Myocyte (in vitro differentiated cells): ENCODE measurements around the gene MAN1A2. TPM values are rescaled to one million over a fixed set of nuclear protein-coding genes. Genes with fewer than 3 reads are reported as not detected.
"Not testable (repeated sequence)": the region's sequence is repeated elsewhere in the genome, so short reads cannot be mapped to it uniquely, and the experiment has no call there.

Source experiments
- DNase-seq: peaks from one replicate; pipeline ENCODE4 v3.0.0-alpha.2; 2012; ENCODE audit warnings: low read depth
- polyA plus RNA-seq: library from polyadenylated mRNA; unstranded; fragments of >200 nt; gene quantifications from one replicate; pipeline ENCODE4 v1.2.1, GENCODE V29; 2012; ENCODE audit warnings: missing spikeins
- total RNA-seq: library from RNA; depleted of rRNA; stranded (reverse); fragments of >200 nt; gene quantifications from 2 replicates; pipeline ENCODE4 v1.2.3, GENCODE V29; 2014

Gene MAN1A2
- 39.8 and 46.0 TPM in 2 replicates for total RNA-seq
- 16.7 TPM for polyA plus RNA-seq

DNA sequence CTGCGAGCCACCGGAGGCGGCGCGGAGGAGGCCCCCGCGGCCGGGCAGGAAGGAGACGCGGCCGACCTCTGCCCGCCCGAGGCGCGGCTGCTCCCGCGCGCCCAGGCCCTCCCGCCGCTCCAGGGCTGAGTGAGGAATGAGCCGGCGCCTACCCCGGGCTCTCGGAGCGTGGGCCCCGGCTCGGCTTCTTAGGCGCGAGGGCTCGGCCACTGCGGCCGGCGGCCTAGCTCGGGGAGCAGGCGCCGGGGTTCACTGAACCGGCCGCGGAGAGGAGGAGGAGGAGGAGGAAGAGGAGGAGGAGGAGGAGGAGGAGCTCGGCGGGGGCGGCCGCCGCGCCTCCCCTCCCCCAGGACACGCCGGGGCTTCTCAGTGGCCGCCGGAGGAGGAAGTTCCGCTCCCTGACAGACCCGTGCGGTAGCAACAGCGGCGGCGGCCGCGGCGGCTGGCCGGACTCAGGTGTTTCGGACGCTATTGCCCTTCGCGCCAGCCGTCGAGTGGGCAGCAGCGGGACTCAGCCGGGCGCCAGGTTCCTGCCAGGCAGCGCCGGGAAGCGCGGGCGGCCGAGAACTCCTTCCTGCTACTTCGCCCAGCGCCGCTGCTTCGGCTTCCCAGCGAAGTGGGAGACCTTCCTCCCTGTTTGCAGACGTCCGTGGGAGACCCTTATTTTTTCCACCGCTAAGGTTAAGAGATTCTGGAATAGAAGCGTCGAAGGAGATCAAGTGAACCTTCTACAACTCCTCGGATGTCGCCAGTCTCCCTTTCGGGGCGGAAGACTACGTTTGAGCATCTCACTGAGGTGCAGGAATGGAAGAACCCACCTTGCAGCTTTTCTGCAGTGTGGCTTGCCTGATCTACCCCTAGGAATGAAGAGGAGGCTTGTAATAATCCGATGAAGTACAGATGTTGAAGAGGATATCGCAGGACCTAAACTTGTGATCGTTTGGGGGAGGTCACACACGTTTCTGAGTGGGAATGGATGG is at the start of gene MAN1A2:
Gene MAN1A2 (plus strand): TSS at position 404 of the 980 bp plus-strand sequence. CDS start 735 bp downstream, outside the sequence.
- DNase-seq = peak; percentile 79

DNA sequence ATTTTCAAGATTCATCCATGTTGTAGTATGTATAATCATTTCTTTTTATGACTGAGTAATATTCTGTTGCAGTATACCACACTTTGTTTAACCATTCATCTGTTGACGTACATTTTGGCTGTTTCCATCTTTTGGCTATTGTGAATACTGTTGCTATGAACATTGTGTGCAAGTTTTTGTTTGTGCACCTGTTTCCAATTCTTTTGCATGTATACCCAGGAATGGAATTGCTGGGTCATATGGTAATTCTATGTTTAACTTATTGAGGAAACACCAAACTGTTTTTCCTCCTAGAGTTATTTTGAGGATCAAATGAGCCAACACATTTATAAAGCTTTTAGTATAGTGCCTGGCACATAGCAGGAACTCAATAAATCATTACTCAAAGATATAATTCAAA is 49.2 kb upstream of the MAN1A2 start:
- peak; percentile 12 for DNase-seq

DNA sequence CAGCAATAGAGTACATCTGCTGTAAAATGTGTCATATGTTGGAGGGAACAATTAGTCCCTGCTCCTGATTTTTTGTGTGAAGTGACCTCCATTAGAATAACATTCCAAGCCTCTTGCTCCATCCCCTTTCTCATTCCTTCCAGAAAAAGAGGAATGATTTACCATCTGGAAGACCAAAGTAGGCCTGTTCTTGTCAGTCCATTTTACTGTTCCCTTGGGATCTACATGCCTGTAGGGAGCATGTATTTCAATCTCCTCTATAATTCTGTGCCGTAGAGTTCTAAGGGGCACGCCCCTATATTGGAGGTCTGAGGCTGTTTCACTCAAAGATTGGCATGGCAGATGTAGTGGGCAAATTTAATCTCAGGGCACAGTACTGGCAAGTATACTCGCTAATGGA is 48.8 kb upstream of the MAN1A2 start:
- DNase-seq = peak; percentile 72

DNA sequence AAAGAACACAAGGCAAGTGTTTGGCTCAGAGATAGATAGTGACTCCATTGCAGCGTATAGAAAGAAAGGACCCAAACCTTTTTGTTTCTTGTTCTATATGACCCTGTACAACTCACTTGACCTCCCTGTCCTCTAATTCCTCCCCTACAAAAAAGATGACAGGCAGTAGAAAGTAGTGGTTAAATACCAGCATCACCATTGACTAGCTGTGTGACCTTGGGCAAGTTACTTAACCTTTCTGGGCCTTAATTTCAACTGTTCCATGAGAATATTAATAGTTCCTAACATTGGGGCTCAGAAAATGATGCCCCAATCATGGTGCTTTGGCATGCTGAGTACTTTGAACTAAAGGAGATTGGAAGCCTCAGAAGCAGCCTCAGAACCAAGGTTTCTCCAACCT is 46.7 kb upstream of the MAN1A2 start:
- DNase-seq = no peak

DNA sequence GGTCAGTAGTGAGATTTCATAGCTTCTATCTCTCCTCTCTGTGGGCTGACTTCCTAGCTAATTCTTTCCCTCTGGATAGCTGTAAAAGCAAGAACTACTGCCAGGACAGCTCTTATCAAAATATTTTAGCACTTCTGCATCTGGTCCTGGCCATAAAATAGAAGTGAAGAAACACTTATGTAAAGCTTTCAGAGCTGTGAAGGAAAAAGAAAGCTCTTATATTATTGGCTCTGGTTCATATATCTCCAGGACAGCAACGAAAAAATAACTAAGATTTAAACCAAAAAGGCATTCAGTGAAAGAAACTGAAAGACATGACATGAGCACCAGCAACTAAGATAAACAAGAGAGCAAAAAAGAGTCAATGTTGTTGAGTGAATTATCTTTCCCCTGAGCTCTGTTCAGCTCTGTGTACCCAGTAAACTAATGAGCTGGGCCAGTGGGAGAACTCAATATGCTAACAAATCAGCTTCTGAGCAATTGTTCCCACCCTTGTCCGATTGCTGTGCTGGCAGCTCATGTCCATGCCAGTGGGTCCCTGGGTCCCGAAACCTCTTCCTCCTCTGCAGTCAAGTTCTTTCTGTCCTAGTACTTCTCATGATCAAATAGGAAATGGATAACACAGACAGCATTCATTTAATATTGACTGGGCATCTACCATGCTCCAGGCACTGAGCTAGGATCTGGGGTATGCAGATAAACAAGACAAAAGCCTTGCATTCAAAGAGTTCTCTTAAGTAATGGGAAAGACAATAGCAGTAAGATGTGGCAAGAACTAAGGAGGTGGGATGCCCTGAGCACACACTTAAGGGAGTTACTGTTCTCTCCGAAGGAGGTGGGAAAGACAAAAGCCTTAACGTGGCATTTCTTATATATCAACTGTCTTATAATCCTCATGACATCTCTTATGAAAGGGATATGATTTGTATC is 45.3 kb upstream of the MAN1A2 start:
- DNase-seq = no peak

DNA sequence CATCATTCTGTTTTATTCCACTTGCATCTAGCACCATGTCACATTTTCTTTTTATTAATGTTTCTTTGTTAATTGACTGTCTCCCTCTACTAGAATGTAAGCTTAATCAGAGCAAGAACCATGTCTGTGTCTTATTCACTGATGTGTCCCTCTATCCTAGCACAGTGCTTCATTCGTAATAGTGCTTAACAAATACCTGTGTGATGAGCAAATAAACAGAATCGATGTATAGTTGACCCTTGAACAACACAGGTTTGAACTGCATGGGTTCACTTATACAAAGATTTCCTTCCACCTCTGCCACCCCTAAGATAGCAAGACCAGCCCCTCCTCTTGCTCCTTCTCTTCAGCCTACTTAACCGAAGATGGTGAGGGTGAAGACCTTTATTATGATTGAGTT is 42.9 kb upstream of the MAN1A2 start:
- no peak for DNase-seq

DNA sequence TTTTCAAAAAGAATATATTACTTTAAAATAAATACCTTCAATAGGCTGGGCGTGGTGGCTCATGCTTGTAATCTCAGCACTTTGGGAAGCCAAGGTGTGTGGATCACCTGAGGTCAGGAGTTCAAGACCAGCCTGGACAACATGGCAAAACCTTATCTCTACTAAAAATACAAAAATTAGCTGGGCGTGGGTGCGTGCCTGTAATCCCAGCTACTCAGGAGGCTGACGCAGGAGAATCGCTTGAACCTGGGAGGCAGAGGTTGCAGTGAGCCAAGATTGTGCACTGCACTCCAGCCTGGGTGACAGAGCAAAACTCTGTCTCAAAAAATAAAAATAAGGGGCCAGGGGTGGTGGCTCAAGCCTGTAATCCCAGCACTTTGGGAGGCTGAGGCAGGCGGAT is 41.2 kb upstream of the MAN1A2 start:
- not testable (repeated sequence) for DNase-seq

DNA sequence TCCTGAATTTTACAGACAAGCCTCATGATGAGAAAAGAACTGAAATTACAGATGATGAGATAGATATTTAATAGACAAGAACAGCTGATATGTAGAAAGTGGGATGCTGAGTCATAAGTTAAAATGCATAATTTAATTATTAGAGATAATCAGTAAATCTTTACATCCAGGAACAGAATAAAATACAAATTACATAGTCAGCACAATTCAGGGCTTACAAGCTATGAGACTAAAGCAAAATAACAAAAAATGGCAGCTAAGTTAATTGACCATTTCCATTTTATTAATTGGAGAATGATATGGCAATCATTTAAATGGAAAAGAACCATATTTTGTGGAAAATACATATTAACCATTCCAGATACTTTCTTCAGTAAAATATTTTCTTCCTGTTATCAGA is 40.2 kb upstream of the MAN1A2 start:
- no peak for DNase-seq

DNA sequence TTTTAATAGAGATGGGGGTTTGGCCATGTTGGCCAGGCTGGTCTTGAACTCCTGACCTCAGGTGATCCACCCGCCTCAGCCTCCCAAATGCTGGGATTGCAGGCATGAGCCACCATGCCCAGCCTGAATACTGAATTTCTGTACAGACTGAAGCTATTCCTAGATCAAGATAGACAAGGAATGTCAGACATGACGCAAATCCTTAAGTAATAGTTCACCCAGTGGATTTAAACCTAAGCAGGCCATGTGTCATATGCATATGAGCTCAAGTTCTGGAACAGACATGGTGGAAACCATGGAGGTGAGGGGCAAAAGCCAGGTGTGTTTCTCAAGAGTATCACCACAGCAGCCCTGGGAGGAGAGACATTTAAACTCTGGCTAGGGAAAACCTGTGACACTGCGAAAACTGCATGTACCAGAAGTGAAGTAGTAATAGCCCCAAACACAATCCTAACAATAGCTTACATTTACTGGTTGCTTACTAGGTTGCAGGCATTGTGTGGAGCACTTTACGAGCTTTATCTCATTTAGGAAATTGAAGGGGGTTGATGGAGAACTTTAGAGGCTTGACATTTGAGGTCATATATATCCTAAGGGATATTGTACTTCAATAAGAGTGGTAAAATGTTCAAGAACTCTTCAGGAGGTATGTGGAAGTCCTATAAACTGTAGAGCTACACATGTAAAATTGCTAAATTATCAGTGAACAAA is 31.7 kb upstream of the MAN1A2 start:
- no peak for DNase-seq

DNA sequence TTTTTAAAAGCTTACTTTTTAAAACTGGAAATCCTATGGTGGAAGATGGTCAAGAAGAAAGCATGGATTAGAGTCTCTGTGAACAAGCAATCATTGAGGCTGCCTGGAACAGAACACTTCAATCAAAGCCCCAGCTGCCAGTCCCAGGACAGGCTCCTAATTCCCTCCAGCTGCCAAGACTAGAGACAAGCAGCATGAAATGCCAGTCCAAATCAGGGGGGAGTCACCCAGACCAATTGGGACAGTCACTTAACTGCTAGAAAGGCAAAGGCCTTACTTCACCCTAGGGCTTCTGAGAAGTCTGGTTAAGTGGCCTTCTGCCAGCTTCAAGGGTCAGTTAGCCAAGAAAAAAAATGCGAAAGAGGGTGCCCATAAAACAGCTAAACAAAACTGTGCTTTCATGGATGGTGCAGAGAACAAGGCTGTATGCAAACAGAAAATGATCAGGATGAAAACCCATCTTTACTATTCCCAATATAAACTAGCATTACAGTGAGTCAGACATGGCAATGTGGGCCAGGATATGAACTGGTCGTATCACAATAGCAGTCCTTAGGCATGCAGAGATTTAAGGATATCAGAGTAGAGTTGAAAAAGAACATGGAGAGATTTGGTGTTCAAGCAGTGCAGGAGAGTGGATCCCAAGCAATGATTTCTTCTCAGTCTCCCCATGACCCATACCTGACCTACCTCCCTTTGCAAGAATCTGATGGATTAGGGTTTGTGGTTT is 31.0 kb upstream of the MAN1A2 start:
- DNase-seq = peak; percentile 70

DNA sequence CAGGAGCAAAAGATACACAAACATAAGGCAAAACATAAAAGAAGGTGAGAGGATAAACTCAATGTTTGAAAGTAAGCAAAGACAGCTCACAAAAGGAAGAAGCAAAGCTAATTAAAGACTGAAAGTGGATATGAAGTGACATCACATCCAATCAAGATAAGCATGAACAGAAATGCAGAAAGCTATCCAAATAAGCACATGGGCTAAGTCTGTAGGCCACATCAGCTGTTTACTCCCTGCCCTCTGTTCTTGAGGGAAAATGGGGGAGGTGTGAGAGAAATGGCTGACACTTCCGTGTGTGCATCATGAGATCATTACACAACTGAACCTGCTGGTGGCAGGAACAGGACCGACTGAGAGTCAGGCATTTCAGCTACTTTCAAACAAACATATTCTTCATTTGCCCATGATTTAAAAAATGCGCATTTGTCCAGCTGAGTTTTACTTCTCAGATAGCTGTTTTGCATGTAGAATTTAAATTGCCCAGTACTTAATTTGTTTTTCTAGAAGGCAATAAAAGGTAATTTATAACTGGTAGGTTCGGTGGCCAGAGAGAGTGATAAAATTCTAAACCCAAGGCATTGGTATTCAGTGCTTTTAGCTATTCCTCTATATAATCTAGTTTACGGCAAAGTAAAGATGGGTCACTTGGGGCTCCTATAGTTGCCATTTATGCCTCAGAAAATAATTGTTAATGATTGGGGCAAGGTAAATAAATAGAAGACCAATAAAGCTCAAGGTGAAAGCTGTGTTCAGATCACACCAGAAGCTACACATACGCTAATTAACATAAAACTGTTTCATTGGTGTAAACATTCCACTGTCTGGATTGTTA is 27.2 kb upstream of the MAN1A2 start:
- DNase-seq = peak; percentile 87

DNA sequence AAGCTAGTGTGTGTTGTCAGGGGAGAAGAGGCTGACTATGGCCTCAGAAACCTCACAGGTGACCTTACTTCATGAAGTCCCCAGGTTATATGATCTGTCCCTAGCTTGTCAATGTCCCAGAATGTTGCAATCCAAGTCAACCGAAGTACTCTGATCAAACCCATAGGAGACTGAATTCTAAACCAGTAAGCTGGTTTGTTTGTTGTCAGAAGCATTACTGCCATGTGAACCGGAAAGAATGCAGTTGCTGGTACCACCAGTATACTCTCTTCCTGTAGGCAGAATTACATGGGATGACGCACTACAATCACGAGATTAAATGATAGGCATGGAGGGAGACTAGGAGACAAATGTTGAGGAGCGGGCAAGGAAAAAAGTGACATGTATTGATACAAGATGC is 26.1 kb upstream of the MAN1A2 start:
- DNase-seq = no peak

DNA sequence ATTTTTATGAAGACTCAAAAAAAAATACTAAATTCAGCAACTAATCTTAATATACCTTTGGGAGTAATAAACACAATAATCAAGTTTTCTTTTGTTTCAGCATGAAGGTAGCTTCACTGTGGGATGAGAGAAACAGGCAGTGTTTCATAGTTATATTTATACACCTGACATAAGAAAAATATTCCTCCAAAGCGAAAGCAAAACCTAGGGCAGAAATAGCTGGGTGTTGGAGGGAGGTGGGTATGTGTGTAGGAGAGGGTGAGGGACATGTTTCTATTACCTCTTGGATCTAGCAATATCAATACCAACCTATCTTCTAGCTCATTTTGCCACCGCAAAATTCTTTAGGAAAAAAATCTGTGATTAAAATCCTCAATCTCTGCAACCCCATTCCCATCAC is 24.9 kb upstream of the MAN1A2 start:
- no peak for DNase-seq

DNA sequence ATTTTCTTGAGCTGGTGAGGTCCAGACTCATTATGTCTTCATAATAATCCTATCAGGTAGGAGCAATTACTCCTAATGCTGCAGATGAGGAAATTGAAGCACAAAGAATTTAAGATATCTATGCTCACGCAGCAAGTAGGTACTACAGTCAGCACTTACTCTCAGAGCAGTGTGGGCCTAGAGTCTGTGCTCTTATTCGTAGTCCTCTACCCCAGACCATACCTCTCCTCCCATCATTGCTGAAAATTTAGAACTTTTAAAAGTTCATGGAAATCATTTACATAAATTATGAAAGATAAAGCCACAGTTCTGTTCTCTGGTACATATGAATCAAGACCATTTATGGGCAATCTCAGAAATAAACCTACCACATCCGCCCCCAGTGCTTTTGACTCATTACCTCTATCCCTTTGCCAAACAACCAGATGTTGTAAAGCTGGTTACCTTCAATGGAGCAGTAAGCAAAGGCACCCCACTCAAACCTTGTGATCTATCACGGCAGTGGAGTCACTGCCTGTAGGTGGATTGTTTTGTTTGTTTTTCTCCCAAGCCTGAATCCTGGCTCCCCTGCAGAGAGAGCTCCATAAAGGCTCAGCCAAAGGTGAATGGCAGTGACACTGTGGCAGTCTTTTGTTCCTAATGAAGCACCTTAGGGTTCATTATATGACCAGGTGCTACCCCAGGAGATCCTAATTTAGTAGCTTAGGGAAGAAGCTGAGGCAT is 20.9 kb upstream of the MAN1A2 start:
- no peak for DNase-seq

DNA sequence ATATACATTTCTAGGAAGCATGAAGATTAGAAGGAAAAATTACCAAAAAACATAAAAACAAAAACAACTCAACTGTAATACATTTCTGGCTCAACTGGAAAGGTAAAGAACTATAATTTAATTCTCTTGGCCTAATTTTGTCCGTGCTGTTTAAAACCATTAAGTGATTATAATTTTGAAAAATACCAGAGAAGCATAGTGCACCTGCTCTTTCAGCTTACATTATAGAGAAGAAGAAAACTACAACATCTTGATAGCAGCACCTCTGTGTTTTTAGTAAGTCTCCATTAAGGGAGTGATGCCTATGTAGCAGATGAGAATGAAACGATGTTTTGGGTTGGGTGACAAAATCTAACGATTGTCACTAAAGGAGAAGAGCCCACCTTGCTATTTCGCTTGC is 19.3 kb upstream of the MAN1A2 start:
- DNase-seq = no peak

DNA sequence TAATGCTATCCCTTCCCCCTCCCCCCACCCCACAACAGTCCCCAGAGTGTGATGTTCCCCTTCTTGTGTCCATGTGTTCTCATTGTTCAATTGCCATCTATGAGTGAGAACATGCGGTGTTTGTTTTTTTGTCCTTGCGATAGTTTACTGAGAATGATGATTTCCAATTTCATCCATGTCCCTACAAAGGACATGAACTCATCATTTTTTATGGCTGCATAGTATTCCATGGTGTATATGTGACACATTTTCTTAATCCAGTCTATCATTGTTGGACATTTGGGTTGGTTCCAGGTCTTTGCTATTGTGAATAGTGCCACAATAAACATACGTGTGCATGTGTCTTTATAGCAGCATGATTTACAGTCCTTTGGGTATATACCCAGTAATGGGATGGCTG is 14.6 kb upstream of the MAN1A2 start:
- not testable (repeated sequence) for DNase-seq

DNA sequence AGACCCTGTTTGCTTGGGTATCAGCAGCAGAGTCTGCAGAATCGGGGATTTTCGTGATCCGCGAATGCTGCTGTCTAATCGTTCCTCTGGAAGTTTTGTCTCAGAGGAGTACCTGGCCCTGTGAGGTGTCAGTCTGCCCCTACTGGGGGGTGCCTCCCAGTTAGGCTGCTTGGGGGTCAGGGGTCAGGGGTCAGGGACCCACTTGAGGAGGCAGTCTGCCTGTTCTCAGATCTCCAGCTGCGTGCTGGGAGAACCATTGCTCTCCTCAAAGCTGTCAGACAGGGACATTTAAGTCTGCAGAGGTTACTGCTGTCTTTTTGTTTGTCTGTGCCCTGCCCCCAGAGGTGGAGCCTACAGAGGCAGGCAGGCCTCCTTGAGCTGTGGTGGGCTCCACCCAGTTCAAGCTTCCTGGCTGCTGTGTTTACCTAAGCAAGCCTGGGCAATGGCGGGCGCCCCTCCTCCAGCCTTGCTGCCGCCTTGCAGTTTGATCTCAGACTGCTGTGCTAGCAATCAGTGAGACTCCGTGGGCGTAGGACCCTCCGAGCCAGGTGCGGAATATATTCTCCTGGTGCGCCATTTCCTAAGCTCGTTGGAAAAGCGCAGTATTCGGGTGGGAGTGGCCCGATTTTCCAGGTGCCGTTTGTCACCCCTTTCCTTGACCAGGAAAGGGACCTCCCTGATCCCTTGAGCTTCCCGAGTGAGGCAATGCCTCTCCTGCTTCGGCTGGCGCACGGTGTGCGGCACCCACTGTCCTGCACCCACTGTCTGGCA is 9.2 kb upstream of the MAN1A2 start:
- DNase-seq = not testable (repeated sequence)

DNA sequence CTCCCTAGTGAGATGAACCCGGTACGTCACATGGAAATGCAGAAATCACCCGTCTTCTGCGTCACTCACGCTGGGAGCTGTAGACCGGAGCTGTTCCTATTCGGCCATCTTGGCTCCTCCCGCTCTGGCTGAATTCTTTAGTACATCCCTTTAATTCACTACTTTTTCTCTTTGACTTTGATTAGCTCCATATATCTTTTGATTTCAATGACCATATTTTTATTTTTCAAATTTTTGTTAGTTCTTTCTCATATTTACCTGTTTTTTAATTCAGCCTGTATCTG is 8.7 kb upstream of the MAN1A2 start:
- DNase-seq = not testable (repeated sequence)
